Neuronal stem cell (in vitro differentiated cells): ENCODE results near the gene STK10.

ENCODE experiments used
- DNase-seq: peaks from one replicate; pipeline ENCODE4 v3.0.0-alpha.2; 2013; ENCODE audit warnings: low spot score
- H2AFZ ChIP-seq: one replicate; pipeline ENCODE4 v1.6.1; 2013; ENCODE audit warnings: mild to moderate bottlenecking, low read length, inconsistent platforms
- H2AK5ac ChIP-seq: 2 replicates; pipeline ENCODE4 v1.6.1; 2013; ENCODE audit warnings: low read depth, mild to moderate bottlenecking, inconsistent platforms, low read length, moderate library complexity, mixed read lengths
- H2BK120ac ChIP-seq: 2 replicates; pipeline ENCODE4 v1.6.1; 2013; ENCODE audit warnings: low read depth, mild to moderate bottlenecking, inconsistent platforms, low read length, moderate library complexity, mixed read lengths
- H2BK12ac ChIP-seq: one replicate; pipeline ENCODE4 v1.6.1; 2013; ENCODE audit warnings: low read length, inconsistent platforms
- H2BK15ac ChIP-seq: 2 replicates; pipeline ENCODE4 v1.6.1; 2013; ENCODE audit warnings: mild to moderate bottlenecking, low read length, inconsistent platforms, mixed read lengths
- H2BK5ac ChIP-seq: one replicate; pipeline ENCODE4 v1.6.1; 2013; ENCODE audit warnings: inconsistent platforms, mild to moderate bottlenecking, low read length, moderate library complexity
- H3K14ac ChIP-seq: one replicate; pipeline ENCODE4 v1.6.1; 2013; ENCODE audit warnings: low read length, inconsistent platforms
- H3K18ac ChIP-seq: 2 replicates; pipeline ENCODE4 v1.6.1; 2013; ENCODE audit warnings: low read length, inconsistent platforms
- H3K23ac ChIP-seq: 2 replicates; pipeline ENCODE4 v1.6.1; 2013; ENCODE audit warnings: low read depth, mild to moderate bottlenecking, mixed read lengths, low read length, inconsistent platforms; ENCODE audit not compliant: poor library complexity
- H3K27ac ChIP-seq: replicated peaks from 3 replicates; pipeline ENCODE4 v1.5.1; 2013; ENCODE audit warnings: low read length, inconsistent platforms
- H3K27me3 ChIP-seq, 3 experiments: 2 replicates each; pipeline ENCODE4 v1.6.1; 2013; ENCODE audit warnings: low read length in 3 of 3, mild to moderate bottlenecking in 2 of 3, inconsistent platforms in 1 of 3, low read depth in 1 of 3, mixed read lengths in 1 of 3, moderate library complexity in 1 of 3; ENCODE audit not compliant: control insufficient read depth in 3 of 3, insufficient read depth in 3 of 3
- H3K36me3 ChIP-seq, 2 donors: replicated peaks in 1 of 2; 2 replicates each; pipeline ENCODE4 v1.6.1; 2013; ENCODE audit warnings: low read length in 2 of 2; ENCODE audit not compliant: control insufficient read depth in 2 of 2, insufficient read depth in 2 of 2
- H3K4ac ChIP-seq: 2 replicates; pipeline ENCODE4 v1.6.1; 2013; ENCODE audit warnings: inconsistent platforms, mild to moderate bottlenecking, low read length, moderate library complexity
- H3K4me1 ChIP-seq, 2 donors: 1 replicate in 1 of 2; 2 replicates in 1 of 2; pipeline ENCODE4 v1.6.1; 2013; ENCODE audit warnings: low read length in 2 of 2, low read depth in 1 of 2; ENCODE audit not compliant: control insufficient read depth in 2 of 2, insufficient read depth in 1 of 2
- H3K4me2 ChIP-seq: one replicate; pipeline ENCODE4 v1.6.1; 2013; ENCODE audit warnings: mild to moderate bottlenecking, low read length, inconsistent platforms; ENCODE audit not compliant: insufficient read depth, poor library complexity, severe bottlenecking
- H3K4me3 ChIP-seq, 2 donors: 2 replicates each; pipeline ENCODE4 v1.5.1; 2013; ENCODE audit warnings: low read length in 2 of 2, mild to moderate bottlenecking in 2 of 2, inconsistent platforms in 1 of 2, moderate library complexity in 1 of 2
- H3K79me1 ChIP-seq: one replicate; pipeline ENCODE4 v1.6.1; 2013; ENCODE audit warnings: low read depth, mild to moderate bottlenecking, inconsistent platforms, low read length, moderate library complexity
- H3K9ac ChIP-seq: one replicate; pipeline ENCODE4 v1.6.1; 2013; ENCODE audit warnings: mild to moderate bottlenecking, low read depth, low read length, inconsistent platforms; ENCODE audit not compliant: poor library complexity
- H3K9me3 ChIP-seq, 2 donors: replicated peaks in 1 of 2; 2 replicates each; pipeline versions ENCODE3 to v1.6.1; 2013; ENCODE audit warnings: low read length in 2 of 2, mild to moderate bottlenecking in 2 of 2, inconsistent platforms in 1 of 2, low read depth in 1 of 2, mixed read lengths in 1 of 2, moderate library complexity in 1 of 2; ENCODE audit not compliant: control insufficient read depth in 2 of 2, insufficient read depth in 1 of 2
- H4K8ac ChIP-seq: one replicate; pipeline ENCODE4 v1.6.1; 2013; ENCODE audit warnings: low read depth, mild to moderate bottlenecking, inconsistent platforms, low read length, moderate library complexity
- H4K91ac ChIP-seq: one replicate; pipeline ENCODE4 v1.6.1; 2013; ENCODE audit warnings: low read length, low read depth, mild to moderate bottlenecking, inconsistent platforms; ENCODE audit not compliant: poor library complexity
- whole genome bisulfite sequencing, 2 donors: extraction: QIAGEN DNeasy Blood & Tissue Kit; methylation state at CpG; one replicate each; pipeline ENCODE4 v1.1.7; 2013; ENCODE audit warnings: missing lambda C conversion rate in 2 of 2, mixed read lengths in 1 of 2; ENCODE audit not compliant: insufficient read length in 2 of 2, insufficient replicate concordance in 1 of 2; ENCODE audit errors: extremely low coverage in 2 of 2; 5-methylcytosine and 5-hydroxymethylcytosine counted together

Gene STK10

GRCh38 chr5:171992813-171993212, 195.2 kb downstream of the STK10 start:
- H2AK5ac ChIP-seq, result no peak overlapping the region
- no peak overlapping the region for H3K23ac ChIP-seq
- no peak overlapping the region for H2AFZ ChIP-seq
- no peak overlapping the region for H3K4me2 ChIP-seq
- peaks cover 0 to 1% of the 10 kb centered on the region in 2 donors for H3K4me1 ChIP-seq
- H3K79me1 ChIP-seq, result peaks cover 4% of the 10 kb centered on the region
- no peaks in the 10 kb centered on the region for H3K27me3 ChIP-seq
- no peak overlapping the region for H3K4ac ChIP-seq
- WGBS, 2 donors, result no CpG with 5 or more reads among the region's 2 CpGs
- DNase-seq, result no peak
- H4K8ac ChIP-seq, result no peak overlapping the region
- H2BK12ac ChIP-seq, result no peak overlapping the region
- no peak overlapping the region for H2BK15ac ChIP-seq
- peaks cover 8 to 76% of the 10 kb centered on the region in 2 donors for H3K36me3 ChIP-seq
- H3K27ac ChIP-seq, result no peak overlapping the region
- no peak overlapping the region for H3K14ac ChIP-seq
- H3K9me3 ChIP-seq, result peaks cover 0 to 5% of the 10 kb centered on the region in 2 donors
- no peak overlapping the region for H4K91ac ChIP-seq
- H2BK5ac ChIP-seq, result no peak overlapping the region
- H2BK120ac ChIP-seq, result no peak overlapping the region
- H3K4me3 ChIP-seq, result no peak overlapping the region
- H3K18ac ChIP-seq, result no peak overlapping the region
- H3K9ac ChIP-seq, result no peak overlapping the region

- no peak overlapping the region for H3K4me3 ChIP-seq
- H2BK12ac ChIP-seq, result no peak overlapping the region
- no peak overlapping the region for H3K18ac ChIP-seq
- H3K9me3 ChIP-seq, result peaks cover 0 to 3% of the 10 kb centered on the region in 2 donors
- no peak overlapping the region for H2BK15ac ChIP-seq
- H4K8ac ChIP-seq, result no peak overlapping the region
- DNase-seq, result no peak
- H4K91ac ChIP-seq, result no peak overlapping the region
- no peak overlapping the region for H3K4ac ChIP-seq
- no peak overlapping the region for H3K14ac ChIP-seq
- no peaks in the 10 kb centered on the region for H3K27me3 ChIP-seq
- no peak overlapping the region for H2BK120ac ChIP-seq
- peaks cover 4% of the 10 kb centered on the region for H3K79me1 ChIP-seq
- H3K27ac ChIP-seq, result no peak overlapping the region
- H3K4me1 ChIP-seq, result peaks cover 0 to 1% of the 10 kb centered on the region in 2 donors
- H3K23ac ChIP-seq, result no peak overlapping the region
- no CpG with 5 or more reads among the region's 3 CpGs for WGBS, 2 donors
- no peak overlapping the region for H2AK5ac ChIP-seq
- no peak overlapping the region for H2BK5ac ChIP-seq
- H3K4me2 ChIP-seq, result no peak overlapping the region
- H2AFZ ChIP-seq, result no peak overlapping the region
- H3K9ac ChIP-seq, result no peak overlapping the region
- peaks cover 8 to 76% of the 10 kb centered on the region in 2 donors for H3K36me3 ChIP-seq
Measured at GRCh38 chr5:171992305-171992704, 195.7 kb downstream of the STK10 start.
